ENCODE measurements around the gene SESTD1. TPM values are rescaled to one million over a fixed set of nuclear protein-coding genes. Genes with fewer than 3 reads are reported as not detected.

SESTD1 gene
- total and polyA plus RNA-seq, 2 of the 4 experiments (the other 2 are of a cell fraction), result 8.4 to 12.7 TPM

GRCh38 chr2:179133016-179133415, 131.6 kb downstream of the SESTD1 start:
- H3K4me1 ChIP-seq (ENCODE audit: control insufficient read depth, insufficient read depth, low read length), result peaks cover 2% of the 10 kb centered on the region; the same call in 1 of the 2 replicates
- no peak overlapping the region for H3K18ac ChIP-seq (ENCODE audit: low read depth, low read length)
- no peak for DNase-seq
- no peak overlapping the region for H4K91ac ChIP-seq (ENCODE audit: insufficient read depth, low read depth, low read length)
- in situ Hi-C loops (cut with MboI; ENCODE audit: low sequenced_read_pairs), result no loop called here
- H4K20me1 ChIP-seq (ENCODE audit: insufficient read depth, low read length), result no peaks in the 10 kb centered on the region
- no CpG with 5 or more reads among the region's 1 CpG for WGBS, 2 experiments (ENCODE audit: extremely low coverage in 2 of 2, insufficient read length in 1 of 2)
- H2BK5ac ChIP-seq (ENCODE audit: low read depth, low read length, poor library complexity, severe bottlenecking), result no peak overlapping the region
- no peak for TF ChIP-seq SMC3 (IDR thresholded peaks at IDR 0.05; ENCODE audit: low read depth, low read length)
- TF ChIP-seq POLR2A (IDR thresholded peaks at IDR 0.05; ENCODE audit: low read depth, low read length), result no peak
- TF ChIP-seq MAFK (IDR thresholded peaks at IDR 0.05; ENCODE audit: low read depth, low read length), result no peak
- TF ChIP-seq, protein P1, sequence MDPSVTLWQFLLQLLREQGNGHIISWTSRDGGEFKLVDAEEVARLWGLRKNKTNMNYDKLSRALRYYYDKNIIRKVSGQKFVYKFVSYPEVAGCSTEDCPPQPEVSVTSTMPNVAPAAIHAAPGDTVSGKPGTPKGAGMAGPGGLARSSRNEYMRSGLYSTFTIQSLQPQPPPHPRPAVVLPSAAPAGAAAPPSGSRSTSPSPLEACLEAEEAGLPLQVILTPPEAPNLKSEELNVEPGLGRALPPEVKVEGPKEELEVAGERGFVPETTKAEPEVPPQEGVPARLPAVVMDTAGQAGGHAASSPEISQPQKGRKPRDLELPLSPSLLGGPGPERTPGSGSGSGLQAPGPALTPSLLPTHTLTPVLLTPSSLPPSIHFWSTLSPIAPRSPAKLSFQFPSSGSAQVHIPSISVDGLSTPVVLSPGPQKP (IDR thresholded peaks at IDR 0.05; ENCODE audit: borderline replicate concordance, low read depth, low read length), result no peak
- no peak for TF ChIP-seq RCOR1 (IDR thresholded peaks at IDR 0.05; ENCODE audit: insufficient replicate concordance, low read length)
- TF ChIP-seq MXI1 (IDR thresholded peaks at IDR 0.05; ENCODE audit: borderline replicate concordance, low read depth, low read length), result no peak
- TF ChIP-seq, protein P2, sequence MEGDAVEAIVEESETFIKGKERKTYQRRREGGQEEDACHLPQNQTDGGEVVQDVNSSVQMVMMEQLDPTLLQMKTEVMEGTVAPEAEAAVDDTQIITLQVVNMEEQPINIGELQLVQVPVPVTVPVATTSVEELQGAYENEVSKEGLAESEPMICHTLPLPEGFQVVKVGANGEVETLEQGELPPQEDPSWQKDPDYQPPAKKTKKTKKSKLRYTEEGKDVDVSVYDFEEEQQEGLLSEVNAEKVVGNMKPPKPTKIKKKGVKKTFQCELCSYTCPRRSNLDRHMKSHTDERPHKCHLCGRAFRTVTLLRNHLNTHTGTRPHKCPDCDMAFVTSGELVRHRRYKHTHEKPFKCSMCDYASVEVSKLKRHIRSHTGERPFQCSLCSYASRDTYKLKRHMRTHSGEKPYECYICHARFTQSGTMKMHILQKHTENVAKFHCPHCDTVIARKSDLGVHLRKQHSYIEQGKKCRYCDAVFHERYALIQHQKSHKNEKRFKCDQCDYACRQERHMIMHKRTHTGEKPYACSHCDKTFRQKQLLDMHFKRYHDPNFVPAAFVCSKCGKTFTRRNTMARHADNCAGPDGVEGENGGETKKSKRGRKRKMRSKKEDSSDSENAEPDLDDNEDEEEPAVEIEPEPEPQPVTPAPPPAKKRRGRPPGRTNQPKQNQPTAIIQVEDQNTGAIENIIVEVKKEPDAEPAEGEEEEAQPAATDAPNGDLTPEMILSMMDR (conservative IDR thresholded peaks at IDR 0.05; ENCODE audit: low read depth, low read length), result no peak
- no peak for TF ChIP-seq RAD21 (IDR thresholded peaks at IDR 0.05; ENCODE audit: low read length)
- TF ChIP-seq RFX5 (IDR thresholded peaks at IDR 0.05; ENCODE audit: low read depth, low read length), result no peak
- TF ChIP-seq, protein P3, sequence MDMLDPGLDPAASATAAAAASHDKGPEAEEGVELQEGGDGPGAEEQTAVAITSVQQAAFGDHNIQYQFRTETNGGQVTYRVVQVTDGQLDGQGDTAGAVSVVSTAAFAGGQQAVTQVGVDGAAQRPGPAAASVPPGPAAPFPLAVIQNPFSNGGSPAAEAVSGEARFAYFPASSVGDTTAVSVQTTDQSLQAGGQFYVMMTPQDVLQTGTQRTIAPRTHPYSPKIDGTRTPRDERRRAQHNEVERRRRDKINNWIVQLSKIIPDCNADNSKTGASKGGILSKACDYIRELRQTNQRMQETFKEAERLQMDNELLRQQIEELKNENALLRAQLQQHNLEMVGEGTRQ (IDR thresholded peaks at IDR 0.05; ENCODE audit: low read depth, low read length), result no peak
- no peak for TF ChIP-seq NFE2L2 (IDR thresholded peaks at IDR 0.05; ENCODE audit: low read depth, low read length)
- no peak for TF ChIP-seq MAZ (IDR thresholded peaks at IDR 0.05; ENCODE audit: borderline replicate concordance, low read depth, low read length)
- no peak for TF ChIP-seq BHLHE40 (IDR thresholded peaks at IDR 0.05; ENCODE audit: low read depth, low read length)
- TF ChIP-seq FOS (IDR thresholded peaks at IDR 0.05; ENCODE audit: low read depth, low read length), result no peak
- no peak for TF ChIP-seq CEBPB (IDR thresholded peaks at IDR 0.05; ENCODE audit: low read depth, low read length)
- no peak overlapping the region for H2AFZ ChIP-seq (replicated peaks; ENCODE audit: low read length, poor library complexity)
- H3K36me3 ChIP-seq (ENCODE audit: control insufficient read depth, insufficient read depth, low read length), result no peaks in the 10 kb centered on the region
- no peak overlapping the region for H4K5ac ChIP-seq (ENCODE audit: low read depth, low read length)
- no peak overlapping the region for H2BK120ac ChIP-seq (ENCODE audit: low read depth, low read length)
- BruUV-seq (replicated peaks), result no TSS peak
- no peaks in the 10 kb centered on the region for H3K9me1 ChIP-seq (ENCODE audit: insufficient read depth, low read length)
- H3K4me2 ChIP-seq (ENCODE audit: low read depth, low read length), result no peak overlapping the region
- no peak overlapping the region for H2BK15ac ChIP-seq (ENCODE audit: low read depth, low read length)
- H2BK20ac ChIP-seq (ENCODE audit: low read depth, low read length), result no peak overlapping the region
- no peak overlapping the region for H2AK9ac ChIP-seq (replicated peaks; ENCODE audit: low read depth, low read length, poor library complexity)
- no peaks in the 10 kb centered on the region for H3K27me3 ChIP-seq (ENCODE audit: control insufficient read depth, insufficient read depth, low read length)
- ChIA-PET CTCF (interaction anchor here (1.1 kb wide), 1 partner anchor 372 kb away, joined by 4 read pairs; no protein-coding TSS in a partner anchor), POLR2A (ENCODE audit: unreplicated experiment) (no interaction called here)
- H3K9me3 ChIP-seq (ENCODE audit: control insufficient read depth, insufficient read depth, low read length), result no peaks in the 10 kb centered on the region
- dilution Hi-C loops (cut with HindIII; ENCODE audit: low sequenced_read_pairs, unreplicated experiment), result no loop called here
- H3K23ac ChIP-seq (ENCODE audit: low read depth, low read length), result no peak overlapping the region
- ATAC-seq (ENCODE audit: low read depth), result no peak
- no peak overlapping the region for H2AK5ac ChIP-seq (ENCODE audit: low read depth, low read length)
- H4K8ac ChIP-seq (ENCODE audit: low read depth in 2 of 2, low read length in 2 of 2), result no peak overlapping the region
- H3K79me1 ChIP-seq (ENCODE audit: low read depth in 1 of 2, low read length in 2 of 2), result no peaks in the 10 kb centered on the region
- H3K27ac ChIP-seq (ENCODE audit: insufficient read depth, low read length), result no peak overlapping the region
- no peak overlapping the region for H3K4me3 ChIP-seq (ENCODE audit: insufficient read depth, low read depth, low read length)
- intact Hi-C loops (cut with micrococcal nuclease), result no loop called here
- H3K4ac ChIP-seq (ENCODE audit: low read depth, low read length), result no peak overlapping the region
- H3K56ac ChIP-seq (ENCODE audit: extremely low read depth, insufficient read depth, low read length), result no peak overlapping the region
- no peak overlapping the region for H3K9ac ChIP-seq (ENCODE audit: low read depth, low read length)
- no peak overlapping the region for H3K14ac ChIP-seq (replicated peaks; ENCODE audit: low read depth, low read length)
